Upper lobe of right lung (tissue), 1 donor: Measurements from ENCODE around the gene MPZL3. TPM values are rescaled to one million over a fixed set of nuclear protein-coding genes. Genes with fewer than 3 reads are reported as not detected.

Experiments used
- ATAC-seq: fragments of 200-7000 bp; cut with Tn5 transposase; one replicate; pipeline ENCODE4 v1.9.1; 2020; ENCODE audit warnings: mild to moderate bottlenecking, moderate library complexity
- DNase-seq: peaks from one replicate; pipeline ENCODE4 v3.0.0-alpha.2; 2020
- H3K27ac ChIP-seq: fragments of 200-600 bp; one replicate; pipeline ENCODE4 v1.8.0; 2022
- H3K27me3 ChIP-seq: fragments of 200-600 bp; one replicate; pipeline ENCODE4 v1.8.0; 2022; ENCODE audit warnings: mild to moderate bottlenecking
- H3K36me3 ChIP-seq: fragments of 200-600 bp; one replicate; pipeline ENCODE4 v1.8.0; 2022
- H3K4me1 ChIP-seq: fragments of 200-600 bp; one replicate; pipeline ENCODE4 v1.8.0; 2022
- H3K4me3 ChIP-seq: fragments of 200-600 bp; one replicate; pipeline ENCODE4 v1.8.0; 2022; ENCODE audit warnings: mild to moderate bottlenecking
- H3K9me3 ChIP-seq: fragments of 200-600 bp; one replicate; pipeline ENCODE4 v1.8.0; 2022
- CTCF ChIP-seq: fragments of 200-600 bp; IDR thresholded peaks from one replicate; pipeline ENCODE4 v1.8.0; 2022; ENCODE audit warnings: antibody characterized with exemption
- intact Hi-C: fragments of 100-400 bp; cut with DNase I; formaldehyde crosslinking; loops from one replicate; pipeline ENCODE4 v1.11.0; 2022
- long read RNA-seq: library from polyadenylated mRNA; unstranded; transcript quantifications from one replicate; pipeline ENCODE4 v2.0.0, GENCODE V29; 2021
- total RNA-seq: library from RNA; stranded (reverse); fragmentation: NEBNext Ultra II Directional; extraction: Animal tissue kit (Norgen Biotek cat#: 25700); gene quantifications from one replicate; pipeline ENCODE4 v1.2.1, GENCODE V29; 2021
- donor health status: DM: no; HTN: yes; CAD: no; lungs with severe emphysema.

The MPZL3 gene
- total RNA-seq: 11.8 TPM
- long read RNA-seq, transcript MPZL3-201 (6 exons, 3,968 nt): major isoform, 10 of 18 reads
- long read RNA-seq, partial matches to known transcripts: 1 of 18 reads
- long read RNA-seq, other reads (novel, unspliced or antisense): 5 of 18 reads

GRCh38 chr11:118251858-118252652, at the start of gene MPZL3:
Gene MPZL3 (minus strand): TSS chr11:118252365. CDS start chr11:118252294, 71 bp downstream.
- DNase-seq: peak; percentile 90
- H3K27me3 ChIP-seq: no peaks in the 10 kb centered on the region
- H3K36me3 ChIP-seq: peaks cover 21% of the 10 kb centered on the region
- H3K27ac ChIP-seq: peak within 1 kb of the TSS; percentile 94
- H3K4me1 ChIP-seq: peaks cover 5% of the 10 kb centered on the region
- H3K9me3 ChIP-seq: no peaks in the 10 kb centered on the region
- no peak for TF ChIP-seq CTCF
- ATAC-seq: peak; percentile 93
- H3K4me3 ChIP-seq: peak within 1 kb of the TSS; percentile 64
- intact Hi-C loops: no loop called here

- no peak for ATAC-seq
- Histone ChIP-seq H3K27me3 (no peaks in the 10 kb centered on the region), H3K36me3 (no peaks in the 10 kb centered on the region), H3K4me3 (no peak overlapping the region), H3K9me3 (no peaks in the 10 kb centered on the region), H3K27ac (no peak overlapping the region), H3K4me1 (no peaks in the 10 kb centered on the region)
- TF ChIP-seq CTCF: no peak
- no peak for DNase-seq
- intact Hi-C loops: no loop called here
Measured at GRCh38 chr11:118301600-118302195, 49.5 kb upstream of the MPZL3 start.

- TF ChIP-seq CTCF: peak; percentile 66
- ATAC-seq (peak; percentile 76), DNase-seq (no peak)
- H3K27ac ChIP-seq: no peak overlapping the region
- peaks cover 4% of the 10 kb centered on the region for H3K4me1 ChIP-seq
- H3K9me3 ChIP-seq: no peaks in the 10 kb centered on the region
- peaks cover 6% of the 10 kb centered on the region for H3K27me3 ChIP-seq
- no peaks in the 10 kb centered on the region for H3K36me3 ChIP-seq
- H3K4me3 ChIP-seq: no peak overlapping the region
- intact Hi-C loops: loop anchor here (10.0 kb wide), 1 partner anchor 101 kb away; no protein-coding TSS in a partner anchor
Measured at GRCh38 chr11:118295815-118296454, 43.8 kb upstream of the MPZL3 start.

- Histone ChIP-seq H3K27me3 (peaks cover 6% of the 10 kb centered on the region), H3K36me3 (no peaks in the 10 kb centered on the region), H3K4me3 (no peak overlapping the region), H3K9me3 (no peaks in the 10 kb centered on the region), H3K27ac (no peak overlapping the region), H3K4me1 (peaks cover 9% of the 10 kb centered on the region)
- TF ChIP-seq CTCF: no peak
- intact Hi-C loops: loop anchor here (10.0 kb wide), 1 partner anchor 100 kb away; no protein-coding TSS in a partner anchor
- DNase-seq (no peak), ATAC-seq (no peak)
Measured at GRCh38 chr11:118295199-118295598, 43.0 kb upstream of the MPZL3 start.

GRCh38 chr11:118294053-118294452, 41.9 kb upstream of the MPZL3 start:
- Histone ChIP-seq H3K27ac (no peak overlapping the region), H3K4me1 (peaks cover 9% of the 10 kb centered on the region), H3K4me3 (no peak overlapping the region), H3K9me3 (no peaks in the 10 kb centered on the region), H3K27me3 (peaks cover 6% of the 10 kb centered on the region), H3K36me3 (no peaks in the 10 kb centered on the region)
- intact Hi-C loops: loop anchor here (10.0 kb wide), 1 partner anchor 99 kb away; no protein-coding TSS in a partner anchor
- TF ChIP-seq CTCF: no peak
- no peak for DNase-seq
- no peak for ATAC-seq
